IPS-NIHi7 (cell line): ENCODE data around the gene DSCAML1.

ENCODE experiments used
- DNase-seq: peaks from one replicate; pipeline ENCODE4 v3.0.0; 2012; ENCODE audit warnings: mixed read lengths; ENCODE audit errors: extremely low spot score

Gene DSCAML1

GRCh38 chr11:117381481-117382387 lies 415.3 kb downstream of the DSCAML1 start:
- DNase-seq = no peak

DNA sequence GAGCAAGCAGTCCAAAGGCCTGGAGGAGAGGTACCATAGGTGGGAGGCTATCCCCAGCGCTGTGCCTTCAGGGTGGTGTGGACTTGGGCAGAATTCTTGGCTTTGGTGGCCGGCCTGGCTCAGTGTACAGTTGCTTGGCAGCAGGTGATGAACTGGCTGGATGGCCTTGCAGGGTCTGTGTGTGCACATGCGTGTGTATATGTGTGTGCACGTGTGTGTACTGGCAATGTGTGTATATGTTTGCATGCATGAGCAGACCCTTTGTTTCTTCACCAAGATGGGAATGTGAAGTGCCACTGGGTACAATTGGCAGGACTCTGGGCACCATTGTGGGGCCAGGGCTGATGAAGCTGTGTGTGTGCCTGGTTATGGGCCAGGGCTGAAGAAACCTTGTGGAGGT lies 416.3 kb downstream of the DSCAML1 start:
- no peak for DNase-seq

- DNase-seq = no peak
Measured at GRCh38 chr11:117378976-117379865, 417.8 kb downstream of the DSCAML1 start.
